Loucy (cell line): ENCODE measurements around the gene RNFT2.

Source experiments
- EZH2phosphoT487 ChIP-seq: fragments of 200-600 bp; IDR thresholded peaks from 2 replicates; pipeline ENCODE4 v1.6.1; 2018; ENCODE audit warnings: antibody characterized with exemption, mild to moderate bottlenecking, moderate library complexity, borderline replicate concordance
- TF ChIP-seq, protein P1 (sequence below): fragments of 200-600 bp; sonication (generic); conservative IDR thresholded peaks from 2 replicates; pipeline ENCODE4 v1.5.1; 2014; ENCODE audit warnings: mild to moderate bottlenecking, antibody characterized with exemption, low read length

DNA sequence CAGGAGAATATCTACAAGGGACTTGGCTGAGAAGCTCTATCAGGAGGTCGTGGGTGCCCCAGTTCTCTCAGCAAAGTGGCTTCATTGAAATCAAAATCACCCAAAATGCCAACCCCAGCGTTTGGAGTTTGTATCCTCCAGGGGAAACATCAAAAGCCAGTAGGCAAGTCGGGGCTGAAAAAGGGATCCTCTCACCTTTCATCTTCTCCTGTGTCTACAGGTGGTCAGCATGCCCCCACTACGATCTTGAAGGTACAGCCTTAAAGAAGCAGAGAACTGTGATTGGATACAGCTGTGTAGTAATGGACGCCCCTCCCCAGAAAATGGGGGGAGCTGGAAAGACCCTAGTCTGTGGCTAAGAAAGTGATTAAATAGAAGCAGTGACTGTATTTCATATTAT is 121.0 kb downstream of the RNFT2 start:
- TF ChIP-seq, protein P1, sequence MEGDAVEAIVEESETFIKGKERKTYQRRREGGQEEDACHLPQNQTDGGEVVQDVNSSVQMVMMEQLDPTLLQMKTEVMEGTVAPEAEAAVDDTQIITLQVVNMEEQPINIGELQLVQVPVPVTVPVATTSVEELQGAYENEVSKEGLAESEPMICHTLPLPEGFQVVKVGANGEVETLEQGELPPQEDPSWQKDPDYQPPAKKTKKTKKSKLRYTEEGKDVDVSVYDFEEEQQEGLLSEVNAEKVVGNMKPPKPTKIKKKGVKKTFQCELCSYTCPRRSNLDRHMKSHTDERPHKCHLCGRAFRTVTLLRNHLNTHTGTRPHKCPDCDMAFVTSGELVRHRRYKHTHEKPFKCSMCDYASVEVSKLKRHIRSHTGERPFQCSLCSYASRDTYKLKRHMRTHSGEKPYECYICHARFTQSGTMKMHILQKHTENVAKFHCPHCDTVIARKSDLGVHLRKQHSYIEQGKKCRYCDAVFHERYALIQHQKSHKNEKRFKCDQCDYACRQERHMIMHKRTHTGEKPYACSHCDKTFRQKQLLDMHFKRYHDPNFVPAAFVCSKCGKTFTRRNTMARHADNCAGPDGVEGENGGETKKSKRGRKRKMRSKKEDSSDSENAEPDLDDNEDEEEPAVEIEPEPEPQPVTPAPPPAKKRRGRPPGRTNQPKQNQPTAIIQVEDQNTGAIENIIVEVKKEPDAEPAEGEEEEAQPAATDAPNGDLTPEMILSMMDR: no peak
- no peak for TF ChIP-seq EZH2phosphoT487
